GM12873 (cell line): Measurements from ENCODE around the gene RAI2.

ENCODE experiments used
- TF ChIP-seq, protein P1 (sequence below): IDR thresholded peaks from 2 replicates; pipeline ENCODE4 v1.5.1; 2012; ENCODE audit warnings: low read depth, mild to moderate bottlenecking, moderate library complexity, low read length, control low read depth; ENCODE audit not compliant: insufficient read depth; ENCODE audit errors: missing control alignments

RAI2 gene

DNA sequence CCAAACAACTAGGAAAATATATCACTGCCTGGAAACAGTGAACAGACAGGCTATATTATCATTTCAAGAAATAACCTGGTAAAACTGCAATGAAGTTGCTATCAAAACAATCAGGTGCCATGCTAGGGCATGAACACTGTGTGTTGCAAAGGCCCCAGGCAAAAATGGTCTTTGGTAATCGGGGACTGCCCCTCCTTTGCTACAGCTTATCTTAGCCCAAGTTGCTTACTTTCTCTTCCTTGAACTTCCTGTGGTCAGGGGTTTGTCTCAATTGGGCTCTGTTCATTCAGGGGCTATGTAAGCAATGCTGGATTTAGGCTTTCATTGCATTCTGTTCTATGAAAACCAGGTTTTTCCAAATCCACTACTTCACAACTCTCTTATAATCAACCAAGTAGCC lies 93.4 kb downstream of the RAI2 start:
- TF ChIP-seq, protein P1, sequence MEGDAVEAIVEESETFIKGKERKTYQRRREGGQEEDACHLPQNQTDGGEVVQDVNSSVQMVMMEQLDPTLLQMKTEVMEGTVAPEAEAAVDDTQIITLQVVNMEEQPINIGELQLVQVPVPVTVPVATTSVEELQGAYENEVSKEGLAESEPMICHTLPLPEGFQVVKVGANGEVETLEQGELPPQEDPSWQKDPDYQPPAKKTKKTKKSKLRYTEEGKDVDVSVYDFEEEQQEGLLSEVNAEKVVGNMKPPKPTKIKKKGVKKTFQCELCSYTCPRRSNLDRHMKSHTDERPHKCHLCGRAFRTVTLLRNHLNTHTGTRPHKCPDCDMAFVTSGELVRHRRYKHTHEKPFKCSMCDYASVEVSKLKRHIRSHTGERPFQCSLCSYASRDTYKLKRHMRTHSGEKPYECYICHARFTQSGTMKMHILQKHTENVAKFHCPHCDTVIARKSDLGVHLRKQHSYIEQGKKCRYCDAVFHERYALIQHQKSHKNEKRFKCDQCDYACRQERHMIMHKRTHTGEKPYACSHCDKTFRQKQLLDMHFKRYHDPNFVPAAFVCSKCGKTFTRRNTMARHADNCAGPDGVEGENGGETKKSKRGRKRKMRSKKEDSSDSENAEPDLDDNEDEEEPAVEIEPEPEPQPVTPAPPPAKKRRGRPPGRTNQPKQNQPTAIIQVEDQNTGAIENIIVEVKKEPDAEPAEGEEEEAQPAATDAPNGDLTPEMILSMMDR, result no peak

DNA sequence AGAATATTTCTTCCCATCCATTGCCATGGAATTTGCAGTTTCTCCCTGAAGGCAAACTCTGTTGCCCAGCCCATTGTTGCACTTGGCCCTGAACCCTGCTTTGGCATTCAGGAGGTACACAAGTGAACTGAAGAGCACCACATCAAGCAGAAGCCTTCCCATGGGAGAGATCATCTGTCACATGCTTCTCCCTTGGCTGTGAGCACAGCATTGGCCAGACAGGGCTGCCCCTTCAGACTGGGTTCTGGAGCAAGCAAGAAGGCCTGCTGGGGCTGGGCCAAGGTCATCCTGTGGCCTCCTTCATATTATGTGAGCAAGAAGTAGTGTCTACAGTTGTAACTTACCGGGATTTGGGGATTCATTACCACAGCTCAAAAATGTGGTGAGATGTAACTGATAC lies 101.1 kb downstream of the RAI2 start:
- TF ChIP-seq, protein P1, result no peak

DNA sequence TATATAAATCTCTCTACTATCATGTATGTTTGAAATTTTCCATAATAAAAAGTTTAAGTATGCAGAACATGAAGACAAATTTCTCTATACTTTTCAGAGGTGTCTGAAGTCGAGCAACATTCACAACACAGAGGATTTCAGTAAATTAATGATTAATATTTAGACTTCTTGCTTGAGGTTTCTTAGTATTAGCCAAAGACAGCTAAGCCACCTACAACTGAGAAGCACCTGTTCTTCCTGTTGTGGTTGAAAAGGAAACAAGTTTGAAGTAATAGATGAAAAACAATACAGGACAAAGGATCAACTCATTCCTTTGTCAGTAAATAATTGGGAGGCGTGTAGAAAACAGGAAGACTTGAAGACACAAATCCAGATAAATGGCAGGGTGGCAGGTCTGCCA lies 102.7 kb downstream of the RAI2 start:
- TF ChIP-seq, protein P1, result no peak

DNA sequence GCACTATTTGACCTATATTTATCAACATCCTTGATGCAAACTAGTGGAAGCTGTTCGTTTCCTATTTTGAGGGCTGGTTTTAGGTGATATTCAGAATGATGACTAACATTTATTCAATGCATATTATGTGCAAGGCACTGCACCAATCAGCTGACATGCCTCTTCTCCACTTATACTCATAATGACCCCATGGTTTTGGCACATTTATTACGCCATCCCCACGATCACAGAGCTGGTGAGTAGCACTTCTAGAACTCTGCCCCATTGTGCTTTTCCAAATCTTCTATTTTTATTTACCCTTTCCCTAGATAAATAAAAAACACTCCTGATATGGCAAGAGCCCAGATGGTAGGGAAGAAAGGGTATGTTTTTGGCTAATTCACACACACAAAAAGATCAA lies 110.7 kb downstream of the RAI2 start:
- TF ChIP-seq, protein P1, result no peak
